Stimulated activated naive B cell treated with anti-CD40 and anti-IgM and Interleukin-4, amounts not matched to agents 10 μg/mL and 1 μg/mL and 100 μg/mL, for 72 hours (primary cell): ENCODE measurements around the gene MBP.
A peak's percentile ranks its signal among the peaks of the same experiment; 100 is the strongest.

Source experiments
- ATAC-seq, 2 donors: fragments of 150-1000 bp; cut with Tn5 transposase; replicated peaks; 2 replicates each; pipeline ENCODE4 v1.10.0; 2021; ENCODE audit warnings: moderate library complexity in 1 of 2
- DNase-seq: peaks from one replicate; pipeline ENCODE4 v3.0.0; 2021
- H3K27ac Mint-ChIP-seq: one replicate; pipeline ENCODE4 v1.8.0; 2022; ENCODE audit warnings: mild to moderate bottlenecking, mixed read lengths
- H3K27me3 Mint-ChIP-seq, 2 donors: one replicate each; pipeline ENCODE4 v1.8.0; 2022; ENCODE audit warnings: mixed read lengths in 2 of 2
- H3K36me3 Mint-ChIP-seq, 2 donors: one replicate each; pipeline ENCODE4 v1.8.0; 2022; ENCODE audit warnings: mixed read lengths in 2 of 2, mild to moderate bottlenecking in 1 of 2
- H3K4me1 Mint-ChIP-seq, 2 donors: one replicate each; pipeline ENCODE4 v1.8.0; 2022; ENCODE audit warnings: mixed read lengths in 2 of 2, mild to moderate bottlenecking in 1 of 2
- H3K4me3 Mint-ChIP-seq, 2 donors: one replicate each; pipeline ENCODE4 v1.8.0; 2022; ENCODE audit warnings: mild to moderate bottlenecking in 2 of 2, mixed read lengths in 2 of 2, moderate library complexity in 1 of 2
- H3K9me3 Mint-ChIP-seq, 2 donors: one replicate each; pipeline ENCODE4 v1.8.0; 2022; ENCODE audit warnings: mixed read lengths in 2 of 2, mild to moderate bottlenecking in 1 of 2

Gene MBP

GRCh38 chr18:77063260-77063659 is 69.3 kb downstream of the MBP start:
- peak overlapping the region; percentile 99 for H3K27ac Mint-ChIP-seq
- ATAC-seq, result peak; percentile 46 to 49
- H3K36me3 Mint-ChIP-seq, result peaks cover 56 to 67% of the 10 kb centered on the region in 2 donors
- no peaks in the 10 kb centered on the region for H3K27me3 Mint-ChIP-seq
- H3K4me1 Mint-ChIP-seq, result peaks cover 50 to 82% of the 10 kb centered on the region in 2 donors
- DNase-seq, result peak; percentile 81
- peaks cover 0 to 7% of the 10 kb centered on the region in 2 donors for H3K9me3 Mint-ChIP-seq
- peak overlapping the region; percentile 58 to 71 for H3K4me3 Mint-ChIP-seq

GRCh38 chr18:77062518-77063003 is 70.0 kb downstream of the MBP start:
- H3K36me3 Mint-ChIP-seq, result peaks cover 56 to 64% of the 10 kb centered on the region in 2 donors
- peaks cover 44 to 75% of the 10 kb centered on the region in 2 donors for H3K4me1 Mint-ChIP-seq
- peak; percentile 61 for DNase-seq
- no peaks in the 10 kb centered on the region for H3K27me3 Mint-ChIP-seq
- H3K4me3 Mint-ChIP-seq, result peak overlapping the region; percentile 65 to 73
- H3K27ac Mint-ChIP-seq, result peak overlapping the region; percentile 99
- H3K9me3 Mint-ChIP-seq, result peaks cover 0 to 7% of the 10 kb centered on the region in 2 donors
- ATAC-seq, result peak; percentile 53 to 62

DNA sequence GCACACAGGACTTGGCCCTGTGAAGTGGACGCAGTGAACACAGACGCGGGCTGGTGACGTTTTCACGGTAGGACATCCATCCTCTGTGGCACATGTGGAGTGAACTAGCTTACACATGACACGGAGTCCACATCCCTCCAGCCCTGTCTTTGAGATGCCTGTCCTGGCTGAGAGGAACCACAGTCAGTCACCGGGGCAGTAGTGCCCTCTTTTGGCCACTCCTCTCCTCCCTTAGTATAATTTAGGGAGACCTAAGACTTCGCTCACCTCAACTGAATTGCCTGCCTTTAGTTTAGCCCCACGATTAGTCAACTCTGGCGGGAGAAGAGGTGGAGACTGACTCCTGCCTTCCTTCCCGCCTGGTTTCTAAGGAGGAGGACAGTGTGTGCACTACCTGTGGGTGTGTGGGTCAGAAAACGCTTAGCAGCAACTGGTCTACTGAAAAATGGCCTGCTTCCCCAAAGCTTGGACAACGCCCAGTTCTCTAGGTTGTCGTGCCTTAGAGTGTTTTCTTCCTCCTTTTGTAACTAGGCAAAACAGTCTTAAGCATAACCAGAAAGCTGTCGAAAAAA is 70.6 kb downstream of the MBP start:
- peaks cover 55 to 64% of the 10 kb centered on the region in 2 donors for H3K36me3 Mint-ChIP-seq
- peaks cover 42 to 74% of the 10 kb centered on the region in 2 donors for H3K4me1 Mint-ChIP-seq
- peak overlapping the region; percentile 65 to 73 for H3K4me3 Mint-ChIP-seq
- H3K27me3 Mint-ChIP-seq, result no peaks in the 10 kb centered on the region
- H3K9me3 Mint-ChIP-seq, result peaks cover 0 to 7% of the 10 kb centered on the region in 2 donors
- DNase-seq (no peak), ATAC-seq (peak; percentile 24 to 38)
- peak overlapping the region; percentile 99 for H3K27ac Mint-ChIP-seq

DNA sequence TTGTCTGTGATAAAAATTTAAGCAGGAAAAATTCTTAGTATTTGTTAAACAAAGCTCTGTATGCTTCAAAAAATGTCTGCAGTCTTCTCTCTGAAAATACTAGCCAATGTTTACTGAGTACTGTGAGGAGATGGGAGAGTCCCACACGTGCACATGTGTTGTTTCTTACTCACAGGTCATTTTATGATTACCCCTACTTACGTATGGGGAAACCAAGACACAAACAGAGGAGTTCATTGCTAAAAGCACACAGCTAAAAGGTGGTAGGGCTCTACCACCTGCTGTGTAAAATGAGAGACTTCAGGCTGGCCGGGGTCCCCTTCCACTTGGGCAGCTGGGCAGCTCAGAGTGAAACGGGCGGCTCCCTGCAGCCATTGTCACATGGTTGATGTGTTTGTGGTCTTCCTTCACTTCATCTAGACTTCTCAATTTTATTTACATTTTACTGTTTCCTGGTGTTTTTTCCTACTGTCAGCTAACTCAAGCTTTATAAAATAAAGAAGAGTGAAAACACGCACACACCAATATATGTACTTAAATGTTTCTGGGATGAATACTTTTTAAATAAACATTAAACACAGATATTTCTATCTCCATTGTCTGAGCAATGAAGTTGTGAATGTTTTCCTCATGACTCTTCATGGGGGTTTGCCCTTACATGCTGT is 71.2 kb downstream of the MBP start:
- Mint-ChIP-seq H3K4me1 (peaks cover 45 to 74% of the 10 kb centered on the region in 2 donors), H3K27ac (peak overlapping the region; percentile 99), H3K27me3 (no peaks in the 10 kb centered on the region), H3K36me3 (peaks cover 56 to 64% of the 10 kb centered on the region in 2 donors), H3K9me3 (peaks cover 0 to 7% of the 10 kb centered on the region in 2 donors), H3K4me3 (peak overlapping the region; percentile 65 to 73)
- peak in 1 of 2 donors; percentile 13 for ATAC-seq
- DNase-seq, result no peak

DNA sequence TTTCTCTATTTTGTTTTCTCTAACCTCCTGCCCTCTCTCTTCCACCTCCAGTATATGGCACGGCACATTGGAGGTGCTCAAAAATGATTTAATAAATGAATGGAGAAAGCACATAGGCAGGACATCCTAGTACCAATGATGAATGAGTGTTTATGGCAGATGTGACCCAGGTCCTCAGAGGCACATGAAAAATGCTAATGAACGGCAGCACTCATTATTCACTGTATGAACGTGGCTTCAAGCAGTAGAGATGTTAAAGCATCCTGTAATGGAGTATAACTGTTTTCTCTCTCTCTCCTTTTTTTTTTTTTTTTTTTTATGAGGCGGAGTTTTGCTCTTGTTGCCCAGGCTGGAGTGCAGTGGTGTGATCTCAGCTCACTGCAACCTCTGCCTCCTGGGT is 72.4 kb downstream of the MBP start:
- Mint-ChIP-seq H3K9me3 (peaks cover 0 to 6% of the 10 kb centered on the region in 2 donors), H3K36me3 (peaks cover 52 to 61% of the 10 kb centered on the region in 2 donors), H3K27me3 (no peaks in the 10 kb centered on the region), H3K4me1 (peaks cover 49 to 77% of the 10 kb centered on the region in 2 donors), H3K27ac (peak overlapping the region; percentile 38), H3K4me3 (no peak overlapping the region)
- no peak for ATAC-seq
- DNase-seq, result no peak

- Mint-ChIP-seq H3K9me3 (peaks cover 0 to 6% of the 10 kb centered on the region in 2 donors), H3K4me1 (peaks cover 50 to 77% of the 10 kb centered on the region in 2 donors), H3K36me3 (peaks cover 47 to 57% of the 10 kb centered on the region in 2 donors), H3K4me3 (peak overlapping the region in 1 of 2 donors; percentile 5), H3K27me3 (no peaks in the 10 kb centered on the region), H3K27ac (peak overlapping the region; percentile 38)
- DNase-seq, result no peak
- ATAC-seq, result no peak
These were observed 73.2 kb downstream of the MBP start for GRCh38 chr18:77059294-77059916.

- peaks cover 0 to 5% of the 10 kb centered on the region in 2 donors for H3K9me3 Mint-ChIP-seq
- H3K36me3 Mint-ChIP-seq, result peaks cover 43 to 55% of the 10 kb centered on the region in 2 donors
- DNase-seq (no peak), ATAC-seq (no peak)
- no peaks in the 10 kb centered on the region for H3K27me3 Mint-ChIP-seq
- peaks cover 57 to 77% of the 10 kb centered on the region in 2 donors for H3K4me1 Mint-ChIP-seq
- H3K27ac Mint-ChIP-seq, result no peak overlapping the region
- H3K4me3 Mint-ChIP-seq, result no peak overlapping the region
These were observed 74.2 kb downstream of the MBP start for GRCh38 chr18:77058290-77058835.

GRCh38 chr18:77057006-77057395 is 75.6 kb downstream of the MBP start:
- ATAC-seq (no peak), DNase-seq (no peak)
- H3K36me3 Mint-ChIP-seq, result peaks cover 36 to 43% of the 10 kb centered on the region in 2 donors
- H3K9me3 Mint-ChIP-seq, result peaks cover 0 to 3% of the 10 kb centered on the region in 2 donors
- peaks cover 54 to 76% of the 10 kb centered on the region in 2 donors for H3K4me1 Mint-ChIP-seq
- peak overlapping the region; percentile 81 to 92 for H3K4me3 Mint-ChIP-seq
- peak overlapping the region; percentile 100 for H3K27ac Mint-ChIP-seq
- no peaks in the 10 kb centered on the region for H3K27me3 Mint-ChIP-seq

GRCh38 chr18:77056344-77057005 is 76.1 kb downstream of the MBP start:
- ATAC-seq, result no peak
- peaks cover 35 to 42% of the 10 kb centered on the region in 2 donors for H3K36me3 Mint-ChIP-seq
- no peak for DNase-seq
- peak overlapping the region; percentile 100 for H3K27ac Mint-ChIP-seq
- peaks cover 0 to 3% of the 10 kb centered on the region in 2 donors for H3K9me3 Mint-ChIP-seq
- peak overlapping the region; percentile 81 to 92 for H3K4me3 Mint-ChIP-seq
- H3K4me1 Mint-ChIP-seq, result peaks cover 53 to 76% of the 10 kb centered on the region in 2 donors
- no peaks in the 10 kb centered on the region for H3K27me3 Mint-ChIP-seq

DNA sequence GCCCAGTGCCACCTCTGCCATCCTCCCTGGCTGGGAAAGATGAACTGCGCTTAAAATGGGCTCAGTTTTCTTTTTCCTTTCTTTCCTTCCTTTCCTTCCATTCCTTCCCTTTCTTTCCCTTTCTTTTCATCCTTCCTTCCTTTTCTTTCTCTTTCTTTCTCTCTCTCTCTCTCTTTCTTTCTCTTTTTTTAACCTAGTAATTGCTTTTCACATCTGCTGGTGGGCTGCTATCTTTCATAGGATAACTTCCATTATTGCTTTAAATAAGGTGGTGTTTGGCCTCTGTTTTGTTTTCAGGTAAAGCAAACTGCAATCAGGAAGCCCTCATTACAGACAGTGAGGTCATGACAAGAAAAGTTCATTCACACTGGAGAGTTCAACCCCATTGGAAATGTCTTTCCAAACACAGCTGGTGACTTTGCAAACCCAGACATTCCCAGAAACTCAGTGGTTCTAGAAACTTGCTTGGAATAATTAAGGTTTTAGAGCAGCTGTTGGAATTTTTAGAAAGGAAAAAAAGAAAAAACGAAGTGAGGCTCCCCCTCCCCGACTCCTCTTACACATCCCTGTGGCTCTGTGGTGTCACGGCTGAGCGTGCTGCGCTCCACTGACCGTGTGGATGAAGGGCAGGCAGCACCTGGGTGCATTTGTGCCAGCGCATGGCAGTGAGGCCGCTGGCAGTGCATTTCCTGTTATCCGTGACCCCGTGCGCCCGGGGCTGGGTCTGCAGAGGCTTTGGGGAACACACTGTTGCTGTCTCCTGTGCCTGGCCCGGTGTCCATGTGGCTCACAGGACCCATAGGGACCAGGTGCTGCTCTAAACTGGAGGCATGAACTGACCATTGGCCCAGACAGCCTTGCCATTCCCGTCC is 76.9 kb downstream of the MBP start:
- H3K27ac Mint-ChIP-seq, result peak overlapping the region; percentile 100
- peaks cover 56 to 71% of the 10 kb centered on the region in 2 donors for H3K4me1 Mint-ChIP-seq
- H3K4me3 Mint-ChIP-seq, result peak overlapping the region; percentile 81 to 92
- H3K36me3 Mint-ChIP-seq, result peaks cover 30 to 39% of the 10 kb centered on the region in 2 donors
- ATAC-seq (peak; percentile 29 to 30), DNase-seq (peak; percentile 49)
- H3K9me3 Mint-ChIP-seq, result peaks cover 0 to 3% of the 10 kb centered on the region in 2 donors
- no peaks in the 10 kb centered on the region for H3K27me3 Mint-ChIP-seq

GRCh38 chr18:77054606-77055428 is 77.8 kb downstream of the MBP start:
- H3K4me1 Mint-ChIP-seq, result peaks cover 56 to 67% of the 10 kb centered on the region in 2 donors
- peak overlapping the region; percentile 100 for H3K27ac Mint-ChIP-seq
- H3K27me3 Mint-ChIP-seq, result no peaks in the 10 kb centered on the region
- peaks cover 29 to 37% of the 10 kb centered on the region in 2 donors for H3K36me3 Mint-ChIP-seq
- peak; percentile 75 to 76 for ATAC-seq
- DNase-seq, result peak; percentile 90
- H3K4me3 Mint-ChIP-seq, result peak overlapping the region; percentile 81 to 92
- peaks cover 0 to 3% of the 10 kb centered on the region in 2 donors for H3K9me3 Mint-ChIP-seq

GRCh38 chr18:77054288-77054605 is 78.3 kb downstream of the MBP start:
- Mint-ChIP-seq H3K36me3 (peaks cover 25 to 33% of the 10 kb centered on the region in 2 donors), H3K27me3 (no peaks in the 10 kb centered on the region), H3K4me3 (peak overlapping the region; percentile 81 to 92), H3K4me1 (peaks cover 54 to 62% of the 10 kb centered on the region in 2 donors), H3K27ac (peak overlapping the region; percentile 100), H3K9me3 (no peaks in the 10 kb centered on the region)
- peak; percentile 6 to 11 for ATAC-seq
- no peak for DNase-seq
